Measurements from ENCODE around the gene NCAN.
"Not testable (repeated sequence)": the region's sequence is repeated elsewhere in the genome, so short reads cannot be mapped to it uniquely, and the experiment has no call there.

Gene NCAN

DNA sequence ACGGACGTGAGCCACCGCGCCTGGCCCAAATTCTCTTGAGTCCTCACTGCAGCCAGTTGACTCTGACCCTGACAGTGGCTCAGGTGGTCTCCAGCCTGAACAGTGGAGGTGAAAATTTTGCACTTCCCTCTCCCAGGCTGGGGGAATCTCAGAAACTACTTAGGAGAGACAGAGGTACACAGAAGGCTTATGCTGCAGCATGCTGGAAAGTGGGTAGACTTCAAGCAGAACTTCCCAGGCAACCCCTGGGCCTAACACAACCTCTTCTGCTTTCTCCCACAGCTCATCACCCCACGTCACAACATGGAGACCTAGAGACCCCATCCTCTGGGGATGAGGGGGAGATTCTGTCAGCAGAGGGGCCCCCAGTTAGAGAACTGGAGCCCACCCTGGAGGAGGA is 14.4 kb downstream of the NCAN start:
- no peak for DNase-seq

- no peak for DNase-seq
Observed at GRCh38 chr19:19226663-19227062, 14.9 kb downstream of the NCAN start.

DNA sequence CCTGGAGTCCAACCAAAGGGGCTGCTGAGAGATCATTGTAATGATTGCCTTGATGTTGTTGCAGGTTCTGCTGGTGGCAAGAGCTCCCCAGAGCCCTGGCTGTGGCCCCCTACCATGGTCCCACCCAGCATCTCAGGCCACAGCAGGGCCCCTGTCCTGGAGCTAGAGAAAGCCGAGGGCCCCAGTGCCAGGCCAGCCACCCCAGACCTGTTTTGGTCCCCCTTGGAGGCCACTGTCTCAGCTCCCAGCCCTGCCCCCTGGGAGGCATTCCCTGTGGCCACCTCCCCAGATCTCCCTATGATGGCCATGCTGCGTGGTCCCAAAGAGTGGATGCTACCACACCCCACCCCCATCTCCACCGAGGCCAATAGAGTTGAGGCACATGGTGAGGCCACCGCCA is 15.5 kb downstream of the NCAN start:
- no peak for DNase-seq

DNA sequence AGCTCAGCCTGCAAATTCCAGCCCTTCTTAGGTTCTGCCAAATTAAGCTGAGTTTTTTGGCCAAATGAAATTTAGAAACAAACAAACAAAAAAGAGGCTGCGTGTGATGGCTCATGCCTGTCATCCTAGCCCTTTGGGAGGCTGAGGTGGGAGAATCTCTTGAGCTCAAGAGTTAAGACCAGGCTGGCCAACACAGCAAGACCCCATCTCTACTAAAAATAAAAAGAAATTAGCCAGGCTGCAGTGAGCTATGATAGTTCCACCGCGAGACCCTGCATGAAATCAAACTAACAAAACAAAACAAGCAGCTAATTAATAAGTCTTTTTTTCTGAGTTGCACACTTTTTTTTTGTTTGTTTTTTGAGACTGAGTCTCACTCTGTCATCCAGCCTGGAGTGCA is 17.9 kb downstream of the NCAN start:
- no peak for DNase-seq

DNA sequence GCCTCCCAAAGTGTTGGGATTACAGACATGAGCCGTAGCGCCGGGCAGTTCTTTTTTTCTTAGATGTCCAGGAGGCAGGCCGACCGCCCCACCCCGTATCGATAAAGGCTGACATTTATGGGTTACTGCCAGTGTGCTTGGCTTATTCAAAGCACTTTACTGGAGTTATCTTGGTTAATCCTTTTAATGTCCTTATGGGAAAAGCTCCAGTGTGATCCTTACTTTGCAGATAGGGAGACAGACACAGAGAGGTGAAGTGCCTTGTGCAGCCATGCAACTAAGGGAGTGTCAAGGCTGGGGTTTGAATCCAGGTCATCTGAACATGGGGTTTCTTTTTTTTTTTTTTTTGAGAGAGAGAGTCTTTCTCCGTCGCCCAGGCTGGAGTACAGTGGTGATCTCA is 19.2 kb downstream of the NCAN start:
- no peak for DNase-seq

DNA sequence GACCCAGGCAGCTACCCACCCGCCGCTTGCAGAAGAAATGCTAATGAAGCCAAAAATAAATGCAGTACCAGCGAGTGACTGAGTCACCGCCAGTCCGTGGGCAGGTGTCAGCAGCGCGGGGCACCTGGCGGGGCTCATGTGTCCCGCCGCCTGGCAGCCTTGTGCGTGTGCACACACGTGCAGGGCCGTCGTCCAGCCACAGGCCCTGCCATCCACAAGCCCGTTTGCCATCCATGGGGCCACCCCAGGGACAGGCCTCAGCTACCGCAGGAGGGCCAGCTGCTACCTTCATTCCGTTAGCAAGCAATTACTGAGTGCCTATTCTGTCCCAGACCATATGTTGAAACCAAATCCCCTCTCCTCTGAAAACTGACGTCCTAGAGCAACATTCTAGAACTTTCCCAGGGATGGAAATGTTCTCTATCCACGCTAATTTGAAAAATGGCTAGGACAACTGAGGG is 20.5 kb downstream of the NCAN start:
- DNase-seq, result no peak

DNA sequence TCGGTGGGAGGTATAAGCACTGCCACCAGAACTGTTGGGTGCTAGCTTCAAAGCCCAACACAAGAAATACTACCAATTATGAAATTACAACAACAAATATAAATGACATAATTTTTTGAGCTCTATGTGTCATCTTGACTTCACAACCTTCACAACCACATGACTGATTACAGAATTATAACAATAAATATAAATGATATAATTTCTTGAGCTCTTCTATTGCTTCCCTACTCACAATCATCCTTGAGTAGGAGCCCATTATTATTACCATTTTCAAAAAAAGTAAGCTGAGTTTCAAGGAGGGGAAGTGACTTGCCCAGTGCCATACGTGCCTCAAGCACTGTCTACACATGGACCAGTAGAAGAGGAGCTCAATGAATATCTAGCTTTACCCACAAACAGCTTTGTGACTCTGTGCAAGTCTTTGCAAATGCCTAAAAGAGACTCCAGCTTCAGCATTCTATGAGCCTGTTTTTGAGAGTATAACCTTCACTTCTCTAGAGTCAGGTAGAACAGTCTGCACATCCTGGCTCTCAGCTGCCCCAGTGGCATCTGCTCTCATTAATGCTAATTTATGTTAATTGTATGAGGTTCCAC is 22.6 kb downstream of the NCAN start:
- no peak for DNase-seq

GRCh38 chr19:19236173-19236572 is 24.4 kb downstream of the NCAN start:
- DNase-seq, result no peak

- no peak for DNase-seq
Observed at GRCh38 chr19:19238126-19238894, 26.6 kb downstream of the NCAN start.

DNA sequence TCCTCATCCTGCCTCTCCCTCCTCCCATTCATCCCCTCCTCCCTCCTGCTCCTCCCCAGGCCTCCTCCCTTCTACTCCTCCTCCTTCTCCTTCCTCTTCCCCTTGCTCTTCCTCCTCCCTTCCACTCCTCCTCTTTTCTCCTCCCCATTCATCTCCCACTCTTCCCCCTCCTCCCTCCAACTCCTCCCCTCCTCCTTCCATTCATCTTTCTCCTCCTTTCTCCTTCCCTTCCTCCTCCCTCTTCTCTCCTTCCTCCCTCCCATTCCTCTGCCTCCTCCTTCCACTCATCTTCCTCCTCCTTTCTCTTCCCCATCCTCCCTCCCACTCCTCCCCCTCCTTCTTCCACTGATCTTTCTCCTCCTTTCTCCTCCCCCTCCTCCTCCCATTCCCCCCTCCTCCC is 27.9 kb downstream of the NCAN start:
- no peak for DNase-seq

DNA sequence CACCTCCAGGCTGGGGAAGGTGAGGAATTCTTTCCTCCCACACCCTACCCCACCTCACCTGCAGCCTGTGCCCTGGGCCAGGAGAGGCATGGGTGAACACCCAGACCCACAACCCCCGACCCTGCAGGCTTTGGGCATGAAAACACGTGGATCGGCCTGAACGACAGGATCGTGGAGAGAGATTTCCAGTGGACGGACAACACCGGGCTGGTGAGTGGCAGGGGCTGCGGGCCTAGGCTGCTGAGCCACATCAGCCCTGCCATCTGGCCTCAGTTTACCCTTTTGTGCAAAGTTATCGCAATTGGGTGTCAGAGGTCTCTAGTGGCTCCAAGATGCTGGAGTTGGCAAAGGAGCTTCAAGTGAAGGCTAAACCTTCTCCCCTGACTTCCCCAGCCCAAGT is 28.7 kb downstream of the NCAN start:
- DNase-seq, result no peak

DNA sequence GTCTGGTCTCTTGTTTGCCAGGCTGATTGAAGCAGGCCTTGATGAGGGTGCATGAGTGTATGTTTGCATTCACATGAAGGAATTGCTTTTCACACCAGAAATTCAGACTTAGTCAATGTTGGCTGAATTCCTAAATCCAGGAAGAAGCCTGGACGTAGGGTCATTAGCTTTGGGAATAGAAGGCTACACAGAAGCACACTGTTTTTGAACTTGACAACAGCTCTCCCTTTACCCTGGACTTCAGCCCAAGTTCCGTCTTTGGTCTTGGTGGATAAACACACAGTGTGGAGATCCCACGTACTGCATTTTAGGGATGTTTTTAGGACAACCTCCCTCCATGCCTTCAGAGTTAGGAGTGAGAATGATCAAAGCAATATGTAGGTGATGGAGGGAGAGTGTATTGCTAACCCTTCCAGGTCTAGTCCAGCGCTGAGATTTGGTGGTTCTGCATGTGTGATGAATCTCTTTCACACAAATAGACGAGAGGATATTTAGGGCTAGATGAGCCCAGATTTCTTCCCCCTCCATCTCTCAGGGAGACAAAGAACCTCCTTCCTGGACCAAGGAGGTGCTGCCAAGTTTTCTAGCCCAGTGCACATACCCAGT is 38.5 kb downstream of the NCAN start:
- DNase-seq, result no peak

GRCh38 chr19:19253409-19253808 is 41.7 kb downstream of the NCAN start:
- DNase-seq, result not testable (repeated sequence)

DNA sequence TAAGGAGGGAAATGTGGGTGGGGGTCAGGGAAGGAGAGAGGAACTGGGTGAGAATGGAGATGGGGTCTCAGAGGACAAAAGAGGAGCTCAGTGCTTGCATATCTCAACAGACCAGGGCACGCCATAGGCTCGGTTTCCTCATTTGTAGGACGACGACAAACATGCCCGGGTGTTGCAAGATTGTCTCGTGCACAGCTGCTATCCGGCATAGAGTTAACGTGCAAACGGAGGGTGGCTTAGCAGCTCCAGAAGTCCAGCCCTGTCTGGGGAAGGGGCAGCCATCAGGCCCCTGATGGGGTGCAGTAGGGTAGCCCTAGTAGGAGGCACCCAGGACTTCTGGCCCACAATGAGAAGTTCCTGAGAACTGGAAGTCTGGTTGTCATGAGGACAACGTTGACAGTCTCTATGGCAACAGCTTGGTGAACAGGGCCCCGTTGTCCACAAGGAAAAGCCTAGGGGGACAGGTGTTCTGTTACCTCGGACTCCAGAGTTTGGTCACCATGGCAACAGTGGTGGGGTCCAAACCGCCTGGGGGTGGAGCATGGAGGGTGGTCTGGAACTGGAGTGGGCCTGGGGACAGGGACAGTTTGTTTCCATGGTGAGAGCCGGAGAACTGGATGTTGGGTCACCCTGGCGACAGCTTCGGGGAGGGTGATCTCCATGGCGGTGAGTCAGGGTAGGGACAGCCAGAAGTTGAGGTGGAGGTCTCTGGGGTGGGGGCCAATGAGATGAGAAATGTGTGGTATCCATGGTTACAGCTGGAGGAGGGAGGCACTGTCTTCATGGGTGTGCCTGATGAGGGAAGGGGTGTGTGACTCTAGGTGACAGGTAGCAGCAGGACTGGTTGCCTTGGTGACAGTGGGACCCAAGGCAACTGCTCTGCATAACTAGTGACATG is 44.6 kb downstream of the NCAN start:
- DNase-seq, result no peak

DNA sequence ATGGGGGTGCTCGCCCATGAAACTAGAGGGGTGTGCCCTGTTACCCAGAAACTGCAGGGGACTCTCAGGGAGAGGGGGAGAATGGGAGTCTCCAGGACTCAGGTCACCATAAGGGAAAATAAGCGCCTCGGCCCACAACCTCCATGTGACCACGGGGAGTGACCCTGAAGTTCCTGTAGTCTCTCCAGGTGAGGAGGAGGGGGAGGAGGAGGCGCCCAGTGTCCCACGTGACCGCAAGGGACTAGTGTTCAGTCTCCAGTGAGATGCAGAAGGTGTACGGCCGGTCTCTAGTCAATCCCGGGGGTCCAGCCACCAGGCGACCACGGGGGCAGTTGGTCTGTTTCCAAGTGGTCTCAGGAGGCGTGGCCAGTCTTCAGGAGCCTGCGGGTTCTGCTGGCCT is 45.4 kb downstream of the NCAN start:
- no peak for DNase-seq

GRCh38 chr19:19257836-19258588 is 46.3 kb downstream of the NCAN start:
- no peak for DNase-seq

GRCh38 chr19:19258589-19259338 is 47.0 kb downstream of the NCAN start:
- DNase-seq, result no peak

GRCh38 chr19:19259741-19260140 is 48.0 kb downstream of the NCAN start:
- no peak for DNase-seq

- DNase-seq, result no peak
Observed at GRCh38 chr19:19260417-19261214, 48.9 kb downstream of the NCAN start.

GRCh38 chr19:19261350-19262189 is 49.8 kb downstream of the NCAN start:
- no peak for DNase-seq
